Endothelial cell of umbilical vein (primary cell): ENCODE data around the gene KCTD7. TPM values are rescaled to one million over a fixed set of nuclear protein-coding genes. Genes with fewer than 3 reads are reported as not detected.
"Not testable (repeated sequence)": the region's sequence is repeated elsewhere in the genome, so short reads cannot be mapped to it uniquely, and the experiment has no call there.

Experiments
- BruUV-seq: library from RNA; stranded (reverse); fragments of 400-500 nt; replicated peaks from 2 replicates; lab custom pipeline; 2021; lab: Mats Ljungman, UMichigan
- CTCF ChIA-PET: fragments of 300-600, 350-600 bp; sonication (Branson Sonifier 250); formaldehyde crosslinking; loops from one replicate; lab custom pipeline; 2021; ENCODE audit warnings: antibody characterized with exemption, inconsistent platforms; lab: Charles Lee
- POLR2A ChIA-PET: fragments of 300-600, 350-600 bp; sonication (Branson Sonifier 250); formaldehyde crosslinking; loops from one replicate; lab custom pipeline; 2021; ENCODE audit warnings: antibody characterized with exemption, inconsistent platforms; lab: Charles Lee
- DNase-seq: peaks from one replicate; pipeline ENCODE4 v3.0.0-alpha.2; 2011; ENCODE audit warnings: low read depth, low spot score
- FAIRE-seq: peaks from 2 replicates; lab custom pipeline; 2011; peaks lifted over from hg19 to GRCh38; lab: Jason Lieb, UNC
- H2AFZ ChIP-seq: 2 replicates; pipeline ENCODE4 v1.6.0; 2012; ENCODE audit warnings: low read depth, low read length, control low read depth, inconsistent platforms
- H3K27ac ChIP-seq: 2 replicates; pipeline ENCODE4 v1.5.1; 2011; ENCODE audit warnings: low read depth, mild to moderate bottlenecking, control low read depth, low read length, moderate library complexity; ENCODE audit not compliant: insufficient read depth
- H3K27me3 ChIP-seq, 2 experiments: 2 replicates each; pipeline versions ENCODE4 v1.6.0 to v1.6.1; 2011; ENCODE audit warnings: low read length in 2 of 2, mixed read lengths in 1 of 2; ENCODE audit not compliant: control insufficient read depth in 2 of 2, insufficient read depth in 2 of 2
- H3K36me3 ChIP-seq, 2 experiments: 2 replicates in 1 of 2; 3 replicates in 1 of 2; pipeline ENCODE4 v1.5.1; 2011; ENCODE audit warnings: low read length in 2 of 2, mild to moderate bottlenecking in 1 of 2, moderate library complexity in 1 of 2; ENCODE audit not compliant: control insufficient read depth in 2 of 2, insufficient read depth in 2 of 2; ENCODE audit errors: extremely low read depth in 1 of 2
- H3K4me1 ChIP-seq: 3 replicates; pipeline ENCODE4 v1.5.1; 2011; ENCODE audit warnings: mild to moderate bottlenecking, low read length; ENCODE audit not compliant: control insufficient read depth, insufficient read depth; ENCODE audit errors: extremely low read depth
- H3K4me2 ChIP-seq: 2 replicates; pipeline ENCODE4 v1.6.1; 2011; ENCODE audit warnings: low read length, control low read depth, mixed read lengths; ENCODE audit not compliant: insufficient read depth
- H3K4me3 ChIP-seq, 3 experiments: fragments of 200-600 bp in 1 of 3; sonication (generic), shearing (Covaris generic) in 1 of 3; replicated peaks in 1 of 3; 2 replicates each; pipeline ENCODE4 v1.5.1; 2011 to 2016; ENCODE audit warnings: control low read depth in 3 of 3, low read length in 3 of 3, mild to moderate bottlenecking in 2 of 3, inconsistent platforms in 1 of 3, low read depth in 1 of 3, moderate library complexity in 1 of 3; ENCODE audit not compliant: insufficient read depth in 1 of 3
- H3K79me2 ChIP-seq: 2 replicates; pipeline ENCODE4 v1.6.0; 2012; ENCODE audit warnings: low read length, inconsistent platforms; ENCODE audit not compliant: control insufficient read depth, insufficient read depth
- H3K9ac ChIP-seq: replicated peaks from 2 replicates; pipeline ENCODE3; 2011; ENCODE audit warnings: low read length, control low read depth; ENCODE audit not compliant: insufficient read depth; ENCODE audit errors: extremely low read depth
- H3K9me1 ChIP-seq: replicated peaks from 3 replicates; pipeline ENCODE4 v1.6.0; 2011; ENCODE audit warnings: mild to moderate bottlenecking, low read length; ENCODE audit not compliant: control insufficient read depth, insufficient read depth; ENCODE audit errors: extremely low read depth
- H3K9me3 ChIP-seq: replicated peaks from 2 replicates; pipeline ENCODE4 v1.5.1; 2012; ENCODE audit warnings: low read length, inconsistent platforms; ENCODE audit not compliant: control insufficient read depth, insufficient read depth
- H4K20me1 ChIP-seq: replicated peaks from 2 replicates; pipeline ENCODE3; 2011; ENCODE audit warnings: mild to moderate bottlenecking, low read length; ENCODE audit not compliant: control insufficient read depth, insufficient read depth; ENCODE audit errors: extremely low read depth
- CTCF ChIP-seq, 2 donors: IDR thresholded peaks; 1 replicate in 1 of 2; 2 replicates in 1 of 2; pipeline ENCODE4 v1.5.1; 2011; ENCODE audit warnings: low read length in 2 of 2, mild to moderate bottlenecking in 2 of 2, moderate library complexity in 2 of 2, control low read depth in 1 of 2, inconsistent platforms in 1 of 2, low read depth in 1 of 2; ENCODE audit not compliant: insufficient read depth in 1 of 2; ENCODE audit errors: extremely low read depth in 1 of 2
- EZH2 ChIP-seq: IDR thresholded peaks from 2 replicates; pipeline ENCODE4 v1.6.1; 2012; ENCODE audit warnings: borderline replicate concordance, low read depth, mild to moderate bottlenecking, moderate library complexity, low read length, inconsistent platforms; ENCODE audit not compliant: severe bottlenecking
- FOS ChIP-seq: IDR thresholded peaks from 2 replicates; pipeline ENCODE4 v1.6.1; 2011; ENCODE audit warnings: mild to moderate bottlenecking, low read length, moderate library complexity, borderline replicate concordance; ENCODE audit not compliant: insufficient read depth
- GATA2 ChIP-seq: IDR thresholded peaks from 2 replicates; pipeline ENCODE4 v1.7.0; 2011; ENCODE audit warnings: low read depth, mild to moderate bottlenecking, moderate library complexity, mixed read lengths, low read length; ENCODE audit not compliant: insufficient read length, insufficient read depth
- JUN ChIP-seq: IDR thresholded peaks from 2 replicates; pipeline ENCODE4 v1.6.1; 2011; ENCODE audit warnings: borderline replicate concordance, low read depth; ENCODE audit not compliant: insufficient read length, insufficient read depth
- MYC ChIP-seq: IDR thresholded peaks from one replicate; pipeline ENCODE4 v1.6.1; 2011; ENCODE audit warnings: mild to moderate bottlenecking, low read depth, low read length
- POLR2A ChIP-seq: IDR thresholded peaks from 2 replicates; pipeline ENCODE4 v1.6.1; 2012; ENCODE audit warnings: low read depth, mild to moderate bottlenecking, control low read depth, low read length
- POLR2AphosphoS5 ChIP-seq: IDR thresholded peaks from 2 replicates; pipeline ENCODE4 v1.6.1; 2012; ENCODE audit warnings: low read depth, mild to moderate bottlenecking, control low read depth, low read length, moderate library complexity; ENCODE audit not compliant: insufficient read depth
- dilution Hi-C: fragments of 300-500 bp; cut with MboI; formaldehyde crosslinking; loops from one replicate; pipeline ENCODE4 v1.15.0; 2019; ENCODE audit warnings: low sequenced_read_pairs; ENCODE audit not compliant: extremely low pct_ligation_motif_present
- intact Hi-C: fragments of 100-400 bp; cut with micrococcal nuclease; formaldehyde crosslinking; loops from one replicate; pipeline ENCODE4 v1.10.0; 2022
- polyA plus RNA-seq, 4 experiments: library from polyadenylated mRNA; depleted of rRNA in 3 of 4; stranded (reverse) in 3 of 4; unstranded in 1 of 4; fragments of >200 nt; gene quantifications; 2 replicates each; pipeline versions ENCODE4 v1.2.1 to v1.2.3, GENCODE V29; 2011 to 2012; ENCODE audit warnings: missing spikeins in 1 of 4
- total RNA-seq: library from RNA; stranded (reverse); gene quantifications from 2 replicates; pipeline ENCODE4 v1.2.3, GENCODE V29; 2021
- TF ChIP-seq, protein P1 (sequence below): IDR thresholded peaks from 2 replicates; pipeline ENCODE4 v1.6.1; 2011; ENCODE audit not compliant: insufficient read depth, insufficient read length

Gene KCTD7
- total and polyA plus RNA-seq, 2 donors (not counting 3 experiments of a cell fraction or from before 2014, with no cell fraction given): 8.7 to 14.1 TPM

DNA sequence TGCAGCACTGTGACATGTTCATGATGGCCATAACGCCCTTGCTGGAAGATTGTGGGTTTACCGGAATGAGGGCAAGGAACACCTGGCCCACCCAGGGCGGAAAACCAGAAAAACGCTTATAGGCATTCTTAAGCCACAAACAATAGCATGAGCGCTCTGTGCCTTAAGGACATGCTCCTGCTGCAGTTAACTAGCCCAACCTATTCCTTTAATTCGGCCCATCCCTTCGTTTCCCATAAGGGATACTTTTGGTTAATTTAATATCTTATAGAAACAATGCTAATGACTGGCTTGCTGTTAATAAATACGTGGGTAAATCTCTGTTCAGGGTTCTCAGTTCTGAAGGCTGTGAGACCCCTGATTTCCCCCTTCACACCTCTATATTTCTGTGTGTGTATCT is 34.6 kb upstream of the KCTD7 start:
- H3K4me3 ChIP-seq, H3K9me3 ChIP-seq, H2AFZ ChIP-seq, H3K4me2 ChIP-seq, H3K27me3 ChIP-seq, H3K9me1 ChIP-seq, H3K9ac ChIP-seq, H4K20me1 ChIP-seq, H3K27ac ChIP-seq, CTCF ChIA-PET, FAIRE-seq, H3K4me1 ChIP-seq, DNase-seq, intact Hi-C loops, H3K36me3 ChIP-seq, BruUV-seq, dilution Hi-C loops, POLR2A ChIA-PET: not testable (repeated sequence)
- peaks cover 32% of the 10 kb centered on the region for H3K79me2 ChIP-seq

- no TSS peak for BruUV-seq
- Histone ChIP-seq H4K20me1 (no peaks in the 10 kb centered on the region), H3K9me1 (no peaks in the 10 kb centered on the region), H3K27ac (no peak overlapping the region), H3K27me3 (no peaks in the 10 kb centered on the region), H2AFZ (no peak overlapping the region), H3K4me3 (no peak overlapping the region), H3K4me1 (no peaks in the 10 kb centered on the region), H3K9me3 (no peaks in the 10 kb centered on the region), H3K9ac (no peak overlapping the region), H3K36me3 (no peaks in the 10 kb centered on the region), H3K79me2 (no peaks in the 10 kb centered on the region), H3K4me2 (no peak overlapping the region)
- TF ChIP-seq MYC (no peak), GATA2 (no peak), EZH2 (no peak), POLR2AphosphoS5 (no peak), CTCF (IDR thresholded peaks at IDR 0.05; ENCODE audit: extremely low read depth in 1 of 2, insufficient read depth in 1 of 2, low read depth in 1 of 2, low read length in 2 of 2) (no peak), POLR2A (no peak), FOS (no peak), JUN (no peak)
- TF ChIP-seq, protein P1, sequence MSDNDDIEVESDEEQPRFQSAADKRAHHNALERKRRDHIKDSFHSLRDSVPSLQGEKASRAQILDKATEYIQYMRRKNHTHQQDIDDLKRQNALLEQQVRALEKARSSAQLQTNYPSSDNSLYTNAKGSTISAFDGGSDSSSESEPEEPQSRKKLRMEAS: no peak
- ChIA-PET CTCF (no interaction called here), POLR2A (no interaction called here)
- intact Hi-C loops: no loop called here
- DNase-seq (no peak), FAIRE-seq (no peak)
- dilution Hi-C loops: no loop called here
These were observed 31.2 kb upstream of the KCTD7 start for GRCh38 chr7:66597461-66597860.
